Stimulated activated CD4-positive, alpha-beta T cell treated with anti-CD3 and anti-CD28 coated beads, Interleukin-2, amount 100 ng/mL, for 4 hours (primary cell): Measurements from ENCODE around the gene ACOT7.
A peak's percentile ranks its signal among the peaks of the same experiment; 100 is the strongest.

Experiments used
- DNase-seq: peaks from one replicate; pipeline ENCODE4 v3.0.0-alpha.2; 2020; ENCODE audit warnings: low read depth

The ACOT7 gene

GRCh38 chr1:6248932-6249738 is 144.4 kb downstream of the ACOT7 start:
- DNase-seq, result no peak

- no peak for DNase-seq
Measured at GRCh38 chr1:6248161-6248776, 145.3 kb downstream of the ACOT7 start.

- no peak for DNase-seq
Measured at GRCh38 chr1:6247651-6248050, 145.9 kb downstream of the ACOT7 start.

GRCh38 chr1:6246497-6247467 is 146.8 kb downstream of the ACOT7 start:
- peak; percentile 65 for DNase-seq

- no peak for DNase-seq
Measured at GRCh38 chr1:6245869-6246496, 147.6 kb downstream of the ACOT7 start.

- peak; percentile 62 for DNase-seq
Measured at GRCh38 chr1:6245086-6245868, 148.3 kb downstream of the ACOT7 start.

GRCh38 chr1:6244401-6245049 is 149.0 kb downstream of the ACOT7 start:
- DNase-seq, result no peak

- DNase-seq, result no peak
Measured at GRCh38 chr1:6243993-6244392, 149.6 kb downstream of the ACOT7 start, which contains the start of gene HES3. Gene HES3 (plus strand): TSS chr1:6244179. CDS start chr1:6244366, 187 bp downstream.

- DNase-seq, result no peak
Measured at GRCh38 chr1:6243053-6243834, 150.3 kb downstream of the ACOT7 start.

GRCh38 chr1:6241887-6242740 is 151.5 kb downstream of the ACOT7 start:
- no peak for DNase-seq

GRCh38 chr1:6241107-6241886 is 152.3 kb downstream of the ACOT7 start:
- DNase-seq, result no peak

- DNase-seq, result no peak
Measured at GRCh38 chr1:6239950-6240768, 153.4 kb downstream of the ACOT7 start.

- no peak for DNase-seq
Measured at GRCh38 chr1:6239213-6239752, 154.3 kb downstream of the ACOT7 start.

- DNase-seq, result no peak
Measured at GRCh38 chr1:6237093-6237492, 156.5 kb downstream of the ACOT7 start.

GRCh38 chr1:6235296-6235677 is 158.3 kb downstream of the ACOT7 start:
- DNase-seq, result peak; percentile 16

GRCh38 chr1:6234502-6235295 is 158.9 kb downstream of the ACOT7 start:
- DNase-seq, result no peak
